Tibial nerve (tissue), 4 donors: ENCODE results near the gene ITGAV. TPM values are rescaled to one million over a fixed set of nuclear protein-coding genes. Genes with fewer than 3 reads are reported as not detected.

Source experiments
- DNase-seq, 2 donors: peaks; one replicate each; pipeline ENCODE4 v3.0.0-alpha.2; 2019; ENCODE audit warnings: low spot score in 2 of 2
- H3K27ac ChIP-seq, 4 donors: fragments of 200-600 bp; sonication (generic) in 3 of 4; one replicate each; pipeline ENCODE4 v1.5.1; 2017 to 2019; ENCODE audit warnings: mild to moderate bottlenecking in 1 of 4
- H3K27me3 ChIP-seq, 2 donors: fragments of 200-600 bp; sonication (generic) in 1 of 2; one replicate each; pipeline versions ENCODE4 v1.5.1 to v1.6.0; 2017 to 2019
- H3K36me3 ChIP-seq, 3 donors: fragments of 200-600 bp; sonication (generic); one replicate each; pipeline ENCODE4 v1.5.1; 2018 to 2019
- H3K4me1 ChIP-seq, 4 donors: fragments of 200-600 bp; sonication (generic) in 3 of 4; one replicate each; pipeline ENCODE4 v1.5.1; 2017 to 2019
- H3K4me3 ChIP-seq, 4 donors: fragments of 200-600 bp; sonication (generic) in 3 of 4; one replicate each; pipeline ENCODE4 v1.5.1; 2017 to 2019; ENCODE audit warnings: mild to moderate bottlenecking in 1 of 4, moderate library complexity in 1 of 4
- H3K9me3 ChIP-seq, 4 donors: fragments of 200-600 bp; sonication (generic) in 3 of 4; one replicate each; pipeline ENCODE4 v1.5.1; 2017 to 2019
- EP300 ChIP-seq, 2 donors: sonication (generic); formaldehyde crosslinking; IDR thresholded peaks; one replicate each; pipeline ENCODE4 v1.6.1; 2017; ENCODE audit warnings: antibody characterized with exemption in 2 of 2, mild to moderate bottlenecking in 1 of 2
- POLR2A ChIP-seq, 2 donors: fragments of 450-650 bp; IDR thresholded peaks; one replicate each; pipeline ENCODE4 v1.6.1; 2017; ENCODE audit warnings: antibody characterized with exemption in 2 of 2, mild to moderate bottlenecking in 2 of 2, moderate library complexity in 2 of 2
- WGBS, 2 donors: methylation state at CpG; one replicate each; pipeline ENCODE4 v1.1.5; 2018; 5-methylcytosine and 5-hydroxymethylcytosine counted together
- total RNA-seq, 4 donors: library from RNA; depleted of rRNA; stranded (reverse); fragments of >200 nt; gene quantifications; one replicate each; pipeline ENCODE4 v1.1.0, GENCODE V29; 2016
- TF ChIP-seq, protein P1 (sequence below), 5 experiments: fragments of 200-600 bp in 3 of 5; fragments of 450-650 bp in 2 of 5; sonication (generic) in 3 of 5; IDR thresholded peaks; one replicate each; pipeline ENCODE4 v1.5.1; 2016 to 2019; ENCODE audit warnings: antibody characterized with exemption in 5 of 5, mild to moderate bottlenecking in 3 of 5, moderate library complexity in 2 of 5

ITGAV gene
- total RNA-seq, 4 donors from 2014 or later = 97.1 to 114 (median 100) TPM

DNA sequence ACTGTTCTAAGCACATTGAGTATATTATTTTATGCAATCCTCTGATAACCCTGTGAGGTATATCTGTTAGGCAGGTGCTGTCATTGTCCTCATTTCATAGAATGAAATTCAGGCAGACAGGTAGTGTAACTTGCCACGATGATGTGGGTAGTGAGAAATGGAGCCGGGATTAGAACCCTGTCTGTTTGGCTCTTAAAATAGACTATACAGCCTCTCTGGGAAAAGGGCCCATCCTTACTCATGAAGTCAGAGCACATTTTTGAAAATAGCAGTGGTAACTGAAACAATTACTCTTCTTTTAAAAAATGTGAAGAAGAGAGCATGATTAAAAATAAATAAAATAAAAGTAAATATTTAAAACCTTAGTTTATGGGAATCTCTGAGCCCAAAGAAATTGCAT lies 127.0 kb downstream of the ITGAV start:
- TF ChIP-seq, protein P1, sequence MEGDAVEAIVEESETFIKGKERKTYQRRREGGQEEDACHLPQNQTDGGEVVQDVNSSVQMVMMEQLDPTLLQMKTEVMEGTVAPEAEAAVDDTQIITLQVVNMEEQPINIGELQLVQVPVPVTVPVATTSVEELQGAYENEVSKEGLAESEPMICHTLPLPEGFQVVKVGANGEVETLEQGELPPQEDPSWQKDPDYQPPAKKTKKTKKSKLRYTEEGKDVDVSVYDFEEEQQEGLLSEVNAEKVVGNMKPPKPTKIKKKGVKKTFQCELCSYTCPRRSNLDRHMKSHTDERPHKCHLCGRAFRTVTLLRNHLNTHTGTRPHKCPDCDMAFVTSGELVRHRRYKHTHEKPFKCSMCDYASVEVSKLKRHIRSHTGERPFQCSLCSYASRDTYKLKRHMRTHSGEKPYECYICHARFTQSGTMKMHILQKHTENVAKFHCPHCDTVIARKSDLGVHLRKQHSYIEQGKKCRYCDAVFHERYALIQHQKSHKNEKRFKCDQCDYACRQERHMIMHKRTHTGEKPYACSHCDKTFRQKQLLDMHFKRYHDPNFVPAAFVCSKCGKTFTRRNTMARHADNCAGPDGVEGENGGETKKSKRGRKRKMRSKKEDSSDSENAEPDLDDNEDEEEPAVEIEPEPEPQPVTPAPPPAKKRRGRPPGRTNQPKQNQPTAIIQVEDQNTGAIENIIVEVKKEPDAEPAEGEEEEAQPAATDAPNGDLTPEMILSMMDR (IDR thresholded peaks at IDR 0.05) = no peak
- no peak for TF ChIP-seq POLR2A (IDR thresholded peaks at IDR 0.05)
- no peak for TF ChIP-seq EP300 (IDR thresholded peaks at IDR 0.05)
- WGBS, 2 donors = 61 to 64% methylated on average over 2 of the region's 2 CpGs
- no peaks in the 10 kb centered on the region for H3K27me3 ChIP-seq
- H3K4me1 ChIP-seq = no peaks in the 10 kb centered on the region
- H3K4me3 ChIP-seq = no peak overlapping the region
- DNase-seq = no peak
- H3K9me3 ChIP-seq = no peaks in the 10 kb centered on the region
- no peak overlapping the region for H3K27ac ChIP-seq
- H3K36me3 ChIP-seq = no peaks in the 10 kb centered on the region

DNA sequence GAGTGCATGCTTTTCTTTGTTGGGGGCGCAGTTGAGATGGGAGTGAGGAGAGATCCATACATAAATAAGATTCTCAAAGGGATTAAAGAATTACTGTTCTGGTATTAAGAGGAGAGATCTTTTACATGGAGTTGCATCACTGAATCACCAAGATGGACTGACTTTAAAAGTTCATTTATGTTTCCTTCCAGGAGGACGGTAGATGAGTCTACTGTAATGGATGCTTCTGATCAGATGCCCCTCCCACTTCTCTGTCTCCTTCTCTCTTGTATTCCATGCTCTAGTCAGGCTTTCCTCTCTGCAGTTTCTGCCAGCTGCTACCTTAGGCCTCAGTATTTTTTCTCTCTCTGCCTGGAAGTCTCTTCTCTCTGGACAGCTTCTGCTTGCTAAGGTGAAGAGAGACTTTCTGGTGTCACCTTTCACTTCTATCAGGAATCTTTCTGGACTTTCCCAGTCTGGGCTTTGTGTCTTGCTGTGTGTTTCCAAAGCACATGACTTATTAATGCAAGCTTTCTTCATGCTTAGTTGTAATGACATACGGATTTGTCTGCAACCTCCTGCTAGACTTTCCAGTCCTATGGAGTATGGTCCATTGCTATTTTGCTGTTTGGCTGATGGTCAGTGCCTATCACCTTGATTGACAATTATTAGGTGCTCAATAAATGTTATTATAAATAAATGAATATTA lies 127.6 kb downstream of the ITGAV start:
- no peak for TF ChIP-seq EP300 (IDR thresholded peaks at IDR 0.05)
- no peak for TF ChIP-seq POLR2A (IDR thresholded peaks at IDR 0.05)
- TF ChIP-seq, protein P1 (IDR thresholded peaks at IDR 0.05) = no peak
- WGBS, 2 donors = 70% methylated on average over 3 of the region's 3 CpGs
- Histone ChIP-seq H3K4me1 (no peaks in the 10 kb centered on the region), H3K4me3 (no peak overlapping the region), H3K27me3 (no peaks in the 10 kb centered on the region), H3K36me3 (no peaks in the 10 kb centered on the region), H3K27ac (no peak overlapping the region), H3K9me3 (no peaks in the 10 kb centered on the region)
- no peak for DNase-seq

DNA sequence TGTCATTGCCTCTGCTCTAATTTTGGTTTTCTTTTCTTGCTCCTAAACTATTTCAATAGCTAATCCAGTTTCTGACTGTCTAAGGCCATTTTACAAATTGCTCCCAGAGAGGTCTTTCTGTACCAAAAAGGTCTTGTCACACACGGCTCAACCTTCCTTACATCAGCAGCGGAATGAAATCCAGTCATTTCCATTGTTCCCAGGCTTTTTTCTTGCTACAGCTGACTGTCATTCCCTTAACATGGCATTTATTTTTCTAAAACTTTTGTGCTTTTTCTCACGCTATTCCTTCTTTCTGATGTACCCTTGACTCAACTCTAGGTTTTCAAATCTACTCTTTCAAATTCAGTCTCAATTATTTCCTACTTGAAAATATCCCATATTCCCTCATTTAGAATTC lies 128.3 kb downstream of the ITGAV start:
- Histone ChIP-seq H3K4me3 (no peak overlapping the region), H3K4me1 (no peaks in the 10 kb centered on the region), H3K27ac (no peak overlapping the region), H3K27me3 (no peaks in the 10 kb centered on the region), H3K9me3 (no peaks in the 10 kb centered on the region), H3K36me3 (no peaks in the 10 kb centered on the region)
- TF ChIP-seq, protein P1 (IDR thresholded peaks at IDR 0.05) = no peak
- TF ChIP-seq EP300 (IDR thresholded peaks at IDR 0.05) (no peak), POLR2A (IDR thresholded peaks at IDR 0.05) (no peak)
- WGBS, 2 donors = 90 to 93% methylated on average over 3 of the region's 3 CpGs
- DNase-seq = no peak

DNA sequence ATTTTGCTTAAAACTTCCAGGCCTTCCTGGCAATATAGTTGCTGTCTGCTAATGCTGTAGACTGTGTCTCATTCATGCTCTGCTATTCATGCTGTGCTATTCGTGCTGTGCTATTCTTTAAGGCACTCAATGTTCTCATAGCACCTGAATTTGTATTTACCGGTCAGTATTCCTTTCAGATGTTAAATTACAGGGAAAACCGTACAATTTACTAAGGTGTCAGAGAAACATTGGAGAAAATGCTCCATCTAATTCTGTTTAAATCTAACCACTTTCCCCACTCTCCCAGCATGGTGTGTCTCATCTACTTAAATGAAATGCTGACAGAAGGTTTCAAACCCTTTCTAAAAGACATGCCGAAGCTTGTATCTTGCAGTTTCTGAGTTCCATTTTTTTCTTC lies 129.0 kb downstream of the ITGAV start:
- WGBS, 2 donors = 75 to 77% methylated on average over 4 of the region's 4 CpGs
- DNase-seq = no peak
- H3K27ac ChIP-seq = no peak overlapping the region
- no peaks in the 10 kb centered on the region for H3K27me3 ChIP-seq
- TF ChIP-seq, protein P1 (IDR thresholded peaks at IDR 0.05) = no peak
- TF ChIP-seq POLR2A (IDR thresholded peaks at IDR 0.05) = no peak
- no peaks in the 10 kb centered on the region for H3K4me1 ChIP-seq
- H3K9me3 ChIP-seq = no peaks in the 10 kb centered on the region
- no peak overlapping the region for H3K4me3 ChIP-seq
- H3K36me3 ChIP-seq = no peaks in the 10 kb centered on the region

DNA sequence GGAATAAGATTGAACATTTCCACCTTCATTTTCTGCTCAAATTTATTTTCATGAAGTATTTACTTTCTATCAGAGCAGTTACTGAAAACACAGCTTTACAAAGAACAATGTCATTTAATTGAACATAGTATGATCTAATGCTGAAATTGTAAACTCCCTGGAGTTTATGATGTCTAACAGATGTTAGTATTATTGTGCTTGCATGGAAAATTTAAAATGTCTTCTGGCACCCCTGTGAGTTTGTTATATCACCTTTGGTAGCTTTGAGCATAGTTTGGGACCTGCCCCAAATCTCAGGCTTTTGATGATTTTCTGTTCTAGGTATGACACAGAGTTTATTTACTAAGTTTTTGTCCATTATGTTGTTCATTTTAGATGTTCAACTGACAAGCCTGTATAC lies 132.1 kb downstream of the ITGAV start:
- DNase-seq = no peak
- Histone ChIP-seq H3K4me3 (no peak overlapping the region), H3K27me3 (no peaks in the 10 kb centered on the region), H3K4me1 (no peaks in the 10 kb centered on the region), H3K27ac (no peak overlapping the region), H3K36me3 (no peaks in the 10 kb centered on the region), H3K9me3 (no peaks in the 10 kb centered on the region)
- TF ChIP-seq POLR2A (IDR thresholded peaks at IDR 0.05) (no peak), EP300 (IDR thresholded peaks at IDR 0.05) (no peak)
- TF ChIP-seq, protein P1 (IDR thresholded peaks at IDR 0.05) = no peak
